ENCODE data around the gene ATP5F1D.

- no peak for TF ChIP-seq POLR2A (IDR thresholded peaks at IDR 0.05)
- no peak for TF ChIP-seq CTCF (IDR thresholded peaks at IDR 0.05)
These were observed 37.4 kb downstream of the ATP5F1D start for GRCh38 chr19:1278713-1279660.

Measured in body of pancreas (tissue), 4 donors.